OCI-LY3 (cell line): ENCODE measurements around the gene CHL1.

Source experiments
- EZH2phosphoT487 ChIP-seq: fragments of 200-600 bp; shearing (Covaris generic); IDR thresholded peaks from 2 replicates; pipeline ENCODE4 v1.6.1; 2018; ENCODE audit warnings: antibody characterized with exemption, mixed run types, low read depth
- TF ChIP-seq, protein P1 (sequence below): fragments of 200-600, 300-600 bp; sonication (generic); IDR thresholded peaks from 2 replicates; pipeline ENCODE4 v1.5.1; 2014; ENCODE audit warnings: antibody characterized with exemption, low read length, low read depth

DNA sequence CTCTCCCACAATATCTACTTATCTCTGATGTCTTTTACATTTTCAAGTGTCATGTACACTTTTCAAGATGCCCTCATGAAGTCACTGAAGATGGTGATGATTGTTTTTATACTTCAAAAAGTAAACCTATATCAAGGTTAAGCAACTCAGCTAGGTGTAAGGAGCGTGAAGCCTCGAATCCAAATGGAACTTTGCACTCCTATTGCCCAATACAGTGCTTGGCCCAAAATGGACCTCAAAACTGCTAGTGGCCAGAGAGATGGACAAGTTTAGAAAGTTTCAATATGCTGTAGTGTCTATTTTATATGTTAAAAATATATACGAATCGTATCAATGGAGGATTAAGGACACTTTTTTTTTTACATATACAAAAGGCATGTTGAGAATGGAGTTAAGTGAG lies 167.7 kb downstream of the CHL1 start:
- TF ChIP-seq, protein P1, sequence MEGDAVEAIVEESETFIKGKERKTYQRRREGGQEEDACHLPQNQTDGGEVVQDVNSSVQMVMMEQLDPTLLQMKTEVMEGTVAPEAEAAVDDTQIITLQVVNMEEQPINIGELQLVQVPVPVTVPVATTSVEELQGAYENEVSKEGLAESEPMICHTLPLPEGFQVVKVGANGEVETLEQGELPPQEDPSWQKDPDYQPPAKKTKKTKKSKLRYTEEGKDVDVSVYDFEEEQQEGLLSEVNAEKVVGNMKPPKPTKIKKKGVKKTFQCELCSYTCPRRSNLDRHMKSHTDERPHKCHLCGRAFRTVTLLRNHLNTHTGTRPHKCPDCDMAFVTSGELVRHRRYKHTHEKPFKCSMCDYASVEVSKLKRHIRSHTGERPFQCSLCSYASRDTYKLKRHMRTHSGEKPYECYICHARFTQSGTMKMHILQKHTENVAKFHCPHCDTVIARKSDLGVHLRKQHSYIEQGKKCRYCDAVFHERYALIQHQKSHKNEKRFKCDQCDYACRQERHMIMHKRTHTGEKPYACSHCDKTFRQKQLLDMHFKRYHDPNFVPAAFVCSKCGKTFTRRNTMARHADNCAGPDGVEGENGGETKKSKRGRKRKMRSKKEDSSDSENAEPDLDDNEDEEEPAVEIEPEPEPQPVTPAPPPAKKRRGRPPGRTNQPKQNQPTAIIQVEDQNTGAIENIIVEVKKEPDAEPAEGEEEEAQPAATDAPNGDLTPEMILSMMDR = no peak
- no peak for TF ChIP-seq EZH2phosphoT487
